Measurements from ENCODE around the gene BCLAF1.

GRCh38 chr6:136226027-136226673, 63.5 kb downstream of the BCLAF1 start:
- peak; percentile 98 for TF ChIP-seq CTCF (IDR thresholded peaks at IDR 0.05; ENCODE audit: low read depth, low read length, poor library complexity, severe bottlenecking)
- no peak for TF ChIP-seq EZH2phosphoT487 (IDR thresholded peaks at IDR 0.05; ENCODE audit: borderline replicate concordance, low read length)
